OCI-LY1 (cell line): ENCODE data around the gene TRAK1.

Source experiments
- H2AFZ ChIP-seq: fragments of 200-600 bp; sonication (generic), shearing (Covaris generic); 2 replicates; pipeline ENCODE4 v1.6.0; 2014; ENCODE audit warnings: antibody characterized with exemption, mild to moderate bottlenecking, low read length
- H3F3A ChIP-seq: fragments of 200-600 bp; sonication (generic), shearing (Covaris generic); 2 replicates; pipeline ENCODE4 v1.6.0; 2014; ENCODE audit warnings: mild to moderate bottlenecking, antibody characterized with exemption, low read length, moderate library complexity; ENCODE audit not compliant: insufficient read depth
- H3K27ac ChIP-seq: fragments of 200-600 bp; sonication (generic); 2 replicates; pipeline ENCODE4 v1.5.1; 2014; ENCODE audit warnings: low read length, mixed run types, mild to moderate bottlenecking, low read depth; ENCODE audit not compliant: poor library complexity, severe bottlenecking
- H3K27me3 ChIP-seq: fragments of 200-600 bp; sonication (generic); 2 replicates; pipeline ENCODE4 v1.6.0; 2014; ENCODE audit warnings: antibody characterized with exemption, mild to moderate bottlenecking, low read length, moderate library complexity; ENCODE audit not compliant: insufficient read depth
- H3K36me3 ChIP-seq: fragments of 200-600 bp; sonication (generic); 2 replicates; pipeline ENCODE4 v1.6.1; 2014; ENCODE audit warnings: mild to moderate bottlenecking, antibody characterized with exemption, low read length, moderate library complexity, mixed read lengths; ENCODE audit not compliant: insufficient read depth
- H3K4me1 ChIP-seq: fragments of 200-600 bp; sonication (generic); 2 replicates; pipeline ENCODE4 v1.5.1; 2014; ENCODE audit warnings: mild to moderate bottlenecking, low read length, moderate library complexity; ENCODE audit not compliant: insufficient read depth, severe bottlenecking
- H3K4me2 ChIP-seq: fragments of 200-600 bp; sonication (generic), shearing (Covaris generic); 2 replicates; pipeline ENCODE4 v1.6.1; 2014; ENCODE audit warnings: low read length
- H3K4me3 ChIP-seq: fragments of 200-600 bp; sonication (generic); 2 replicates; pipeline ENCODE4 v1.5.1; 2014; ENCODE audit warnings: low read length, low read depth, mild to moderate bottlenecking, mixed read lengths; ENCODE audit not compliant: poor library complexity, severe bottlenecking
- H3K79me2 ChIP-seq: fragments of 200-600 bp; shearing (Covaris generic); 2 replicates; pipeline ENCODE4 v1.6.1; 2016; ENCODE audit warnings: mixed run types, low read length, mixed read lengths; ENCODE audit not compliant: insufficient read depth
- H3K9ac ChIP-seq: fragments of 200-600 bp; sonication (generic), shearing (Covaris generic); 2 replicates; pipeline ENCODE4 v1.6.1; 2014; ENCODE audit warnings: mild to moderate bottlenecking, low read length, mixed read lengths
- H3K9me2 ChIP-seq: fragments of 200-600 bp; sonication (generic), shearing (Covaris generic); 2 replicates; pipeline ENCODE4 v1.6.1; 2014; ENCODE audit warnings: low read depth, mild to moderate bottlenecking, low read length, mixed read lengths
- H3K9me3 ChIP-seq: fragments of 200-600 bp; shearing (Covaris generic); 2 replicates; pipeline ENCODE4 v1.6.1; 2014; ENCODE audit warnings: low read length, mixed read lengths
- H4K20me1 ChIP-seq: fragments of 200-600 bp; sonication (generic), shearing (Covaris generic); 2 replicates; pipeline ENCODE4 v1.6.0; 2016; ENCODE audit warnings: mild to moderate bottlenecking, low read length; ENCODE audit not compliant: insufficient read depth
- EZH2 ChIP-seq: fragments of 200-600 bp; sonication (generic), shearing (Covaris generic); IDR thresholded peaks from 2 replicates; pipeline ENCODE4 v1.8.0; 2017; ENCODE audit warnings: borderline replicate concordance, mixed run types, mild to moderate bottlenecking, antibody characterized with exemption, low read length, moderate library complexity, mixed read lengths
- TF ChIP-seq, protein P1 (sequence below): fragments of 200-600 bp; sonication (generic), shearing (Covaris generic); IDR thresholded peaks from 2 replicates; pipeline ENCODE4 v1.5.1; 2017; ENCODE audit warnings: mild to moderate bottlenecking, antibody characterized with exemption, low read length, moderate library complexity, mixed read lengths

Gene TRAK1

DNA sequence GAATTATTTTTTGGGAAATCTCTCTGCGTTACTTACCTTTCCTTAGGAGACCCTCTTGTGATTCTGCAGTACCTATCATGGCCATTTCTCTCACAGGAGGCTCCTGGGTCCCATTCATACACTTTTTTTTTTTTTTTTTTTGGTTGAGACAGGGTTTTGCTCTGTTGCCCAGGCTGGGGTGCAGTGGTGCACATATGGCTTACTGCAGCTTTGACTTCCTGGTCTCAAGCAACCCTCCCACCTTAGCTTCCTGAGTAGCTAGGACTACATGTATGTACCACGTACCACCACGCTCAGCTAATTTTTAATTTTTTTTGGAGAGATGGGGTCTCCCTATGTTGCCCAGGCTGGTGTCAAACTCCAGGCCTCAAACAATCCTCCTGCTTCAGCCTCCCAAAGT, 36.1 kb downstream of the TRAK1 start:
- Histone ChIP-seq H3K79me2 (peaks cover 10% of the 10 kb centered on the region; the same call in 1 of the 2 replicates), H3F3A (0 out of 2 replicates have a peak, but pooled peaks cover 4% of the 10 kb centered on the region), H3K4me1 (peaks cover 70% of the 10 kb centered on the region), H3K9me2 (no peaks in the 10 kb centered on the region), H3K27ac (peak overlapping the region; percentile 97), H3K4me3 (no peak overlapping the region), H3K9me3 (no peaks in the 10 kb centered on the region), H4K20me1 (no peaks in the 10 kb centered on the region), H3K4me2 (peak overlapping the region; percentile 26; the same call in 1 of the 2 replicates), H3K27me3 (no peaks in the 10 kb centered on the region), H3K9ac (peak overlapping the region; percentile 38; the same call in 1 of the 2 replicates), H2AFZ (no peak overlapping the region), H3K36me3 (peaks cover 40% of the 10 kb centered on the region)
- TF ChIP-seq, protein P1, sequence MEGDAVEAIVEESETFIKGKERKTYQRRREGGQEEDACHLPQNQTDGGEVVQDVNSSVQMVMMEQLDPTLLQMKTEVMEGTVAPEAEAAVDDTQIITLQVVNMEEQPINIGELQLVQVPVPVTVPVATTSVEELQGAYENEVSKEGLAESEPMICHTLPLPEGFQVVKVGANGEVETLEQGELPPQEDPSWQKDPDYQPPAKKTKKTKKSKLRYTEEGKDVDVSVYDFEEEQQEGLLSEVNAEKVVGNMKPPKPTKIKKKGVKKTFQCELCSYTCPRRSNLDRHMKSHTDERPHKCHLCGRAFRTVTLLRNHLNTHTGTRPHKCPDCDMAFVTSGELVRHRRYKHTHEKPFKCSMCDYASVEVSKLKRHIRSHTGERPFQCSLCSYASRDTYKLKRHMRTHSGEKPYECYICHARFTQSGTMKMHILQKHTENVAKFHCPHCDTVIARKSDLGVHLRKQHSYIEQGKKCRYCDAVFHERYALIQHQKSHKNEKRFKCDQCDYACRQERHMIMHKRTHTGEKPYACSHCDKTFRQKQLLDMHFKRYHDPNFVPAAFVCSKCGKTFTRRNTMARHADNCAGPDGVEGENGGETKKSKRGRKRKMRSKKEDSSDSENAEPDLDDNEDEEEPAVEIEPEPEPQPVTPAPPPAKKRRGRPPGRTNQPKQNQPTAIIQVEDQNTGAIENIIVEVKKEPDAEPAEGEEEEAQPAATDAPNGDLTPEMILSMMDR = peak; percentile 23; the same call in 1 of the 2 replicates
- no peak for TF ChIP-seq EZH2

- Histone ChIP-seq H3K9me3 (no peaks in the 10 kb centered on the region), H3K27me3 (no peaks in the 10 kb centered on the region), H3K4me3 (peak overlapping the region; percentile 3), H3K9me2 (no peaks in the 10 kb centered on the region), H3K4me1 (peaks cover 57% of the 10 kb centered on the region), H3K79me2 (no peaks in the 10 kb centered on the region), H3K27ac (peak overlapping the region; percentile 97), H4K20me1 (no peaks in the 10 kb centered on the region), H3K4me2 (peak overlapping the region; percentile 72), H3K9ac (peak overlapping the region; percentile 59), H3K36me3 (peaks cover 40% of the 10 kb centered on the region), H3F3A (0 out of 2 replicates have a peak, but pooled peaks cover 4% of the 10 kb centered on the region), H2AFZ (no peak overlapping the region)
- no peak for TF ChIP-seq EZH2
- TF ChIP-seq, protein P1 = no peak
Measured at GRCh38 chr3:42128526-42128925, 37.4 kb downstream of the TRAK1 start.

DNA sequence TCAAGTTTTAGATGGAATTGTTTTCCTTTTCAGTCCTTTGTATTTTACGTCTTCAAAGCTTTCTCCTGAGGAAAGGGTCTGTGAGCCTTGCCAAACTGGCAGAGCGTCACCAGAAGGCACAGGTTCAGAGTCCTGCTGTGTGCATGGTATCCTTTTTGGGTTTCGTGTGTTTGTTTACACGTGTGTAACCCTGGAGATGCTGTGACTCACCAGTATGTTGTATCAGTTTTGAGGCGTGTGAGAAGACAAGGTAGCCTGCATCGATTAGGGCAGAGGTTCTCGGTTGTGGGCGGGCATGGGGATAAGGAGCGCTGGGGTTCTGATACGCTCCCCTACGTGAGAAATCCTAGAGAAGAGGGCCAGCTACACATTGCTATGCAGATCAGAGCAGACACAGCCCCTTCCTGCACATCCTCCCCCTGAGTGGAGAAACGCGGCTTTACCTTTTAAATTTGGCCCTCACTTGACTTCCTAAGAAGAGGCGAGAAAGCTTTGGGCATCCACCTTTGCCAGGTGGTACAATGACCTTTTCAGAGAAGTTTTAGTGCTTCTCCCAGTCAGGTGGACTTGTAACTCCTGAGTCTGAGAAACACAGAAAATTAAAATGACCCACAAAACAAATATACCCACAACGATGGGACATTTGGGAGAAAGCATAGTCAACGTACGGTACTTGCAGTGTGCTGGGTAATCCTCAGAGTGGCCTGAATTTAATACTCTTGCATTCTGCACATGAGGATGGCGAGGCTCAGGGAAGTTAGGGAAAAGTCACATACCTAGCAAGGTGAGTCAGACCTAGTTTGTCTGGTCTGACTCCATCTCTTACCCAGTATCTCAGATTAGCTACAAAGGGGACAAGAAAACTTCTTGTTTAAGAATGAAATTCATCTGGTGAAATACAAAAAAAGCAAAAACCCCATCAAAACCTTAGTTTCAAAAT, 38.1 kb downstream of the TRAK1 start:
- no peaks in the 10 kb centered on the region for H3K79me2 ChIP-seq
- H3K4me3 ChIP-seq = peak overlapping the region; percentile 41
- H4K20me1 ChIP-seq = no peaks in the 10 kb centered on the region
- TF ChIP-seq, protein P1 = no peak
- no peak for TF ChIP-seq EZH2
- H3K27ac ChIP-seq = peak overlapping the region; percentile 97
- H3F3A ChIP-seq = 0 out of 2 replicates have a peak, but pooled peaks cover 4% of the 10 kb centered on the region
- H3K9me3 ChIP-seq = no peaks in the 10 kb centered on the region
- peak overlapping the region; percentile 72 for H3K4me2 ChIP-seq
- H3K9ac ChIP-seq = peak overlapping the region; percentile 59
- H3K27me3 ChIP-seq = no peaks in the 10 kb centered on the region
- peaks cover 52% of the 10 kb centered on the region for H3K4me1 ChIP-seq
- H3K9me2 ChIP-seq = no peaks in the 10 kb centered on the region
- H2AFZ ChIP-seq = no peak overlapping the region
- peaks cover 40% of the 10 kb centered on the region for H3K36me3 ChIP-seq
